Endothelial cell (in vitro differentiated cells): ENCODE results near the gene EIF3I. TPM values are rescaled to one million over a fixed set of nuclear protein-coding genes. Genes with fewer than 3 reads are reported as not detected.

Experiments used
- DNase-seq: peaks from one replicate; pipeline ENCODE4 v3.0.0; 2021; ENCODE audit warnings: low spot score
- H3K27ac Mint-ChIP-seq: one replicate; pipeline ENCODE4 v1.8.0; 2021; ENCODE audit warnings: mixed read lengths, inconsistent platforms; ENCODE audit not compliant: unreplicated experiment
- H3K27me3 Mint-ChIP-seq: one replicate; pipeline ENCODE4 v1.8.0; 2021; ENCODE audit warnings: mild to moderate bottlenecking, moderate library complexity, mixed read lengths, inconsistent platforms; ENCODE audit not compliant: unreplicated experiment
- H3K36me3 Mint-ChIP-seq: one replicate; pipeline ENCODE4 v1.8.0; 2021; ENCODE audit warnings: mild to moderate bottlenecking, low read depth, mixed read lengths, inconsistent platforms; ENCODE audit not compliant: unreplicated experiment
- H3K4me1 Mint-ChIP-seq: one replicate; pipeline ENCODE4 v1.8.0; 2021; ENCODE audit warnings: mild to moderate bottlenecking, mixed read lengths, inconsistent platforms; ENCODE audit not compliant: unreplicated experiment
- H3K4me3 Mint-ChIP-seq: one replicate; pipeline ENCODE4 v1.8.0; 2021; ENCODE audit warnings: mild to moderate bottlenecking, mixed read lengths, inconsistent platforms; ENCODE audit not compliant: unreplicated experiment
- H3K9me3 Mint-ChIP-seq: one replicate; pipeline ENCODE4 v1.8.0; 2021; ENCODE audit warnings: mixed read lengths, inconsistent platforms; ENCODE audit not compliant: unreplicated experiment
- total RNA-seq: library from RNA; stranded (reverse); fragmentation: NEBNext Ultra II Directional; extraction: Animal tissue kit (Norgen Biotek cat#: 25700); gene quantifications from one replicate; pipeline ENCODE4 v1.2.1, GENCODE V29; 2021; ENCODE audit not compliant: unreplicated experiment
- TF ChIP-seq, protein P1 (sequence below): fragments of 200-600 bp; sonication (generic); IDR thresholded peaks from one replicate; pipeline ENCODE4 v1.5.0; 2021; ENCODE audit warnings: antibody characterized with exemption; ENCODE audit not compliant: unreplicated experiment

The EIF3I gene
- total RNA-seq, 1 donor from 2014 or later: 174 TPM

DNA sequence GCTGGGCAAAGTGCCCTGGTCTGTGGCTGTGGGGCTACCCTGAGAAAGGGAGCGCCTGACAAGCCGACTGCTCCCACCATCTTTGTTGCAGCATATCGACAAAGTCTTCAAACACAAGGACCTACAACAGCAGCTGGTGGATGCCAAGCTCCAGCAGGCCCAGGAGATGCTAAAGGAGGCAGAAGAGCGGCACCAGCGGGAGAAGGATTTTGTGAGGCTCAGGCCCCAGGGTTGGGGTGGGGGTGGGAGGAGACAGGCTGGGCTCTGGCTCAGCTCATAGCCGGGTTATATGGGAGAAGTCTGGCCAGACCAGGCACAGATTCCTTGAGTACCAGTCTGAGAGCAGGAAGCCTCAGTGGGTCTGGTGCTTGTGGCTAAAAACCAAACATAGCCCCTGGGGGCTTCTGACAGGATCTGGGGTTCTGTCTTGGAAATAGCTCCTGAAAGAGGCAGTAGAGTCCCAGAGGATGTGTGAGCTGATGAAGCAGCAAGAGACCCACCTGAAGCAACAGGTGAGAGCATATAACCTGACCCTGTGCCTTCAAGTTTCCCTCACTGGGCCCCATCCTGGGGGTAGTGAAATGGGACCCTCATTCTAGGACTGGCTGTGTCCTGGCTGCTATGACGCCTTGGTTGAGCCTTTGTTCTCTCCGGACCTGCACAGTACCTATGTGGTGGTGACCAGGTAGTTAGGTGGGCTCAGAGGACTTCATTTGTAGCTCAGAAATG, 29.8 kb upstream of the EIF3I start:
- DNase-seq: no peak
- Mint-ChIP-seq H3K27me3 (peaks cover 8% of the 10 kb centered on the region), H3K36me3 (peaks cover 64% of the 10 kb centered on the region), H3K9me3 (no peaks in the 10 kb centered on the region), H3K4me3 (peak overlapping the region; percentile 81), H3K4me1 (peaks cover 18% of the 10 kb centered on the region), H3K27ac (peak overlapping the region; percentile 52)
- TF ChIP-seq, protein P1, sequence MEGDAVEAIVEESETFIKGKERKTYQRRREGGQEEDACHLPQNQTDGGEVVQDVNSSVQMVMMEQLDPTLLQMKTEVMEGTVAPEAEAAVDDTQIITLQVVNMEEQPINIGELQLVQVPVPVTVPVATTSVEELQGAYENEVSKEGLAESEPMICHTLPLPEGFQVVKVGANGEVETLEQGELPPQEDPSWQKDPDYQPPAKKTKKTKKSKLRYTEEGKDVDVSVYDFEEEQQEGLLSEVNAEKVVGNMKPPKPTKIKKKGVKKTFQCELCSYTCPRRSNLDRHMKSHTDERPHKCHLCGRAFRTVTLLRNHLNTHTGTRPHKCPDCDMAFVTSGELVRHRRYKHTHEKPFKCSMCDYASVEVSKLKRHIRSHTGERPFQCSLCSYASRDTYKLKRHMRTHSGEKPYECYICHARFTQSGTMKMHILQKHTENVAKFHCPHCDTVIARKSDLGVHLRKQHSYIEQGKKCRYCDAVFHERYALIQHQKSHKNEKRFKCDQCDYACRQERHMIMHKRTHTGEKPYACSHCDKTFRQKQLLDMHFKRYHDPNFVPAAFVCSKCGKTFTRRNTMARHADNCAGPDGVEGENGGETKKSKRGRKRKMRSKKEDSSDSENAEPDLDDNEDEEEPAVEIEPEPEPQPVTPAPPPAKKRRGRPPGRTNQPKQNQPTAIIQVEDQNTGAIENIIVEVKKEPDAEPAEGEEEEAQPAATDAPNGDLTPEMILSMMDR: no peak

DNA sequence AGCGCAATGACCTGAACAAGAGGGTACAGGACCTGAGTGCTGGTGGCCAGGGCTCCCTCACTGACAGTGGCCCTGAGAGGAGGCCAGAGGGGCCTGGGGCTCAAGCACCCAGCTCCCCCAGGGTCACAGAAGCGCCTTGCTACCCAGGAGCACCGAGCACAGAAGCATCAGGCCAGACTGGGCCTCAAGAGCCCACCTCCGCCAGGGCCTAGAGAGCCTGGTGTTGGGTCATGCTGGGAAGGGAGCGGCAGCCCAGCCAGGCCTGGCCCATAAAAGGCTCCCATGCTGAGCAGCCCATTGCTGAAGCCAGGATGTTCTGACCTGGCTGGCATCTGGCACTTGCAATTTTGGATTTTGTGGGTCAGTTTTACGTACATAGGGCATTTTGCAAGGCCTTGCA, 27.2 kb upstream of the EIF3I start:
- TF ChIP-seq, protein P1: no peak
- DNase-seq: no peak
- peaks cover 55% of the 10 kb centered on the region for H3K36me3 Mint-ChIP-seq
- no peak overlapping the region for H3K4me3 Mint-ChIP-seq
- peaks cover 22% of the 10 kb centered on the region for H3K4me1 Mint-ChIP-seq
- no peak overlapping the region for H3K27ac Mint-ChIP-seq
- peaks cover 15% of the 10 kb centered on the region for H3K27me3 Mint-ChIP-seq
- H3K9me3 Mint-ChIP-seq: no peaks in the 10 kb centered on the region

- no peaks in the 10 kb centered on the region for H3K9me3 Mint-ChIP-seq
- TF ChIP-seq, protein P1: no peak
- H3K27me3 Mint-ChIP-seq: peaks cover 15% of the 10 kb centered on the region
- H3K4me3 Mint-ChIP-seq: no peak overlapping the region
- peaks cover 52% of the 10 kb centered on the region for H3K36me3 Mint-ChIP-seq
- H3K4me1 Mint-ChIP-seq: peaks cover 26% of the 10 kb centered on the region
- no peak for DNase-seq
- H3K27ac Mint-ChIP-seq: no peak overlapping the region
Measured at GRCh38 chr1:32195531-32195930, 26.7 kb upstream of the EIF3I start.

DNA sequence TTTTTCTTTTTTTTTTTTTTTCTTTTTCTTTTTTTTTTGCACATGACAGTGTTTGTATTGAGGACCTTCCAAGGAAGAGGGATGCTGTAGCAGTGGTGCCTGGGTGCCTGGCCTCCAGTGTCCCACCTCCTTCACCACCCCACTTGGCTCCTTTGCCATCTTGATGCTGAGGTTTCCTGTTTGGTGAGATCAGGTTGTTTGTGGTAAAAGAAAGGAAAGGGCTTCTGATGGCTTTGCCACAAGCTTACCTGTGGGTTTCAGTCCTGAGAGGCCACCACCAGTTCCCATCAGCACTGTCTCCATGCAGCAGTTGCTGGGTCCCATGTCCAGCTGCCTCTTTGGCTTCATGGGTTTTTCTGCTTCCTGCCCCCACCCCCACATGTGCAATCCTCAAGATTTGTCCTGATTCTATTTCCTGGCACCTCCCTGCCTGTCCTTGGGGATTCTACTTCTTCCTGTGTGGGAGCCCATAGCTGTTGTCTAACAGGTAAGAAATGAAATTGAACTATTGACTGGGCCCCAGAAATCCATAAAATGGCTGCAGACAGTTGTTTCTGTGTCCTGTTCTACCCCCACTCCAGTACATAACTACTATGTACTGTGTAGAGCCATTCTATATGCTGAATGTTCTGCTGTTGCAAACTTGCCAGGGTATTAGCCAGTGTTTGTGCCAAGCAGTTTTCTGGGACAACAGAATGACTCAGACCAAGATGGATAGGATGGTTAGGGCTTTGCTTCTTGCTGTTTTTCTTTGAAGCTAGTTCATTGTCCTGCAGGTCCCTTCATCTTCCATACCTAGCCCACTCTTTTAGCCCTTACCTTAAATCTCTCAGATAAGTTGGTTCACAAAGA, 26.0 kb upstream of the EIF3I start:
- Mint-ChIP-seq H3K36me3 (peaks cover 52% of the 10 kb centered on the region), H3K4me1 (peaks cover 26% of the 10 kb centered on the region), H3K4me3 (peak overlapping the region; percentile 11), H3K27me3 (peaks cover 15% of the 10 kb centered on the region), H3K27ac (peak overlapping the region; percentile 48), H3K9me3 (no peaks in the 10 kb centered on the region)
- no peak for DNase-seq
- TF ChIP-seq, protein P1: no peak

DNA sequence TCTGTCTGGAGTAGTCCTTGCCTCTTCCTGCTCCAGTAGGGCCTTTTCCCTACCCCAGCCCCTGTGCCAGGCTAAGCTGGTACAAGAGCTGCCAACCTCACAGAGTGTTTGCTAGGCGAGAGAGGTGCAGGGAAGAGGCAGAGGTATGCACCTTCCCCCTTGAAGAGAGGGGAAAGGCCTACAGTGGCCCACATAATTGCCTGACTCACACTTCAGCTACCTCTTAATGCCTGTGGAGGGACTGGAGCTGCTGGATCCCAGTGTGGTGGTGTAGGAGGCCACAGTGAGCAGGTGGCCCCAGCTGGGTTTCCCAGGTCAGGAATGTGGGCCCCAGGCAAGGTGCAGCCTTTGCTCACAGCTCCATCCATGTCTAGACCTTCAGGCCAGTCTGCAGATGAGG, 25.1 kb upstream of the EIF3I start:
- Mint-ChIP-seq H3K27ac (no peak overlapping the region), H3K27me3 (peaks cover 16% of the 10 kb centered on the region), H3K36me3 (peaks cover 43% of the 10 kb centered on the region), H3K4me3 (no peak overlapping the region), H3K9me3 (no peaks in the 10 kb centered on the region), H3K4me1 (peaks cover 35% of the 10 kb centered on the region)
- TF ChIP-seq, protein P1: no peak
- no peak for DNase-seq
